A673 (cell line): ENCODE data around the gene ZNRF2.

Experiments used
- CTCF ChIP-seq: fragments of 300-800, 200-600 bp; sonication (generic); conservative IDR thresholded peaks from 2 replicates; pipeline ENCODE4 v1.5.1; 2017; ENCODE audit warnings: low read depth, mild to moderate bottlenecking, antibody characterized with exemption, low read length, moderate library complexity, mixed read lengths
- EZH2 ChIP-seq: fragments of 200-600 bp; sonication (generic); IDR thresholded peaks from 2 replicates; pipeline ENCODE4 v1.6.1; 2017; ENCODE audit warnings: borderline replicate concordance, low read depth, mild to moderate bottlenecking, mixed read lengths, antibody characterized with exemption, low read length; ENCODE audit not compliant: poor library complexity, severe bottlenecking

GRCh38 chr7:30238721-30239441, 45.5 kb upstream of the ZNRF2 start:
- TF ChIP-seq CTCF = no peak
- TF ChIP-seq EZH2 = no peak
